ENCODE data around the gene PHLDA3.

The PHLDA3 gene

GRCh38 chr1:201461645-201462441 is 7.1 kb downstream of the PHLDA3 start (continued):
- TF ChIP-seq ZNF776 (tag by site-specific recombination; IDR thresholded peaks at IDR 0.05; ENCODE audit: borderline replicate concordance) (no peak), ZNF645 (tag by site-specific recombination; IDR thresholded peaks at IDR 0.05) (0 out of 2 replicates have a peak, but pooled peaks have one; percentile 11), ZNF10 (tag by site-specific recombination; IDR thresholded peaks at IDR 0.05) (no peak), ZFP69B (tag by site-specific recombination; IDR thresholded peaks at IDR 0.05) (no peak), ZBTB48 (tag by site-specific recombination; IDR thresholded peaks at IDR 0.05) (no peak; the same call in 1 of the 2 replicates), ZNF248 (tag by site-specific recombination; IDR thresholded peaks at IDR 0.05) (no peak), YY2 (tag by site-specific recombination; IDR thresholded peaks at IDR 0.05) (no peak), ZNF133 (tag by site-specific recombination; IDR thresholded peaks at IDR 0.05) (no peak), ZNF600 (tag by site-specific recombination; IDR thresholded peaks at IDR 0.05) (peak; percentile 82), ZNF324 (tag by site-specific recombination; IDR thresholded peaks at IDR 0.05) (peak; percentile 17; the same call in 1 of the 2 replicates), GLIS2 (tag by site-specific recombination; IDR thresholded peaks at IDR 0.05) (peak; percentile 94), SP3 (tag by site-specific recombination; IDR thresholded peaks at IDR 0.05) (peak; percentile 16; the same call in 1 of the 2 replicates), ZNF433 (tag by site-specific recombination; IDR thresholded peaks at IDR 0.05; ENCODE audit: low read depth) (no peak), ZNF76 (tag by site-specific recombination; IDR thresholded peaks at IDR 0.05; ENCODE audit: borderline replicate concordance, low read depth) (no peak), EGR2 (tag by site-specific recombination; IDR thresholded peaks at IDR 0.05; ENCODE audit: low read depth) (0 out of 2 replicates have a peak, but pooled peaks have one; percentile 29), ZNF658 (tag by site-specific recombination; IDR thresholded peaks at IDR 0.05) (no peak), KLF10 (tag by site-specific recombination; IDR thresholded peaks at IDR 0.05) (no peak), BCL11A (tag by site-specific recombination; IDR thresholded peaks at IDR 0.05; ENCODE audit: low read depth) (no peak), ZXDB (tag by site-specific recombination; IDR thresholded peaks at IDR 0.05) (peak; percentile 33; the same call in 1 of the 2 replicates), ZBTB26 (tag by site-specific recombination; optimal IDR thresholded peaks at IDR 0.05) (no peak), ZBTB1 (tag by site-specific recombination; IDR thresholded peaks at IDR 0.05) (no peak), SP7 (tag by site-specific recombination; IDR thresholded peaks at IDR 0.05) (peak; percentile 76), ZNF23 (tag by site-specific recombination; IDR thresholded peaks at IDR 0.05; ENCODE audit: borderline replicate concordance) (no peak), ZNF544 (tag by site-specific recombination; IDR thresholded peaks at IDR 0.05) (no peak), HOXC10 (CRISPR knock-in tag; IDR thresholded peaks at IDR 0.05) (no peak), ZFHX2 (tag by site-specific recombination; conservative IDR thresholded peaks at IDR 0.05) (peak; percentile 43), REST (tag by site-specific recombination; IDR thresholded peaks at IDR 0.05) (0 out of 2 replicates have a peak, but pooled peaks have one; percentile 5), REPIN1 (tag by site-specific recombination; IDR thresholded peaks at IDR 0.05; ENCODE audit: low read depth) (no peak), KLF9 (tag by site-specific recombination; IDR thresholded peaks at IDR 0.05; ENCODE audit: low read depth) (peak; percentile 28; the same call in 1 of the 2 replicates), ZBTB10 (tag by site-specific recombination; IDR thresholded peaks at IDR 0.05) (no peak), MZF1 (tag by site-specific recombination; IDR thresholded peaks at IDR 0.05; ENCODE audit: borderline replicate concordance) (no peak), ZNF654 (tag by site-specific recombination; IDR thresholded peaks at IDR 0.05; ENCODE audit: low read depth) (no peak)
